ENCODE data around the gene MTA1. TPM values are rescaled to one million over a fixed set of nuclear protein-coding genes. Genes with fewer than 3 reads are reported as not detected.

Gene MTA1
- total and polyA plus RNA-seq, 2 of the 8 experiments (the other 6 are each of a cell fraction or from before 2014, with no cell fraction given): 73.9 to 221 TPM

DNA sequence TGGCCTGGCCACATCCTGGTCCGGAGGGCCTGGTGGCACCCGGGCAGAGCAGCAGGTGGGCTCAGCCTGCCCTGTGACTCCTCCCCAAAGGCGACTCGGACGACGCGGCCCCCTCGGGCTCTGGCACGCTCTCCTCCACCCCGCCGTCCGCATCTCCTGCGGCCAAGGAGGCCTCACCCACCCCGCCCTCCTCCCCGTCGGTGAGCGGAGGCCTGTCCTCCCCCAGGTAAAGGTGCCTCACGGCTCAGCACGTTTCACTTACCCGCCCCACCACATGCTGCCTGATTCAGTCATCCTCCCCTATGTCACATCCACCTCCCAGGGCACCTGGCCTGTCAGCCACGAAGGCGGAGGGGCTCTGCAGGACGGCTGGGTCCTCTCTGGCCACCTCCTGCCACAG is 28.1 kb upstream of the MTA1 start:
- H3K4me3 ChIP-seq (ENCODE audit: extremely low read depth in 1 of 4, insufficient read depth in 2 of 4, low read depth in 3 of 4, low read length in 4 of 4): no peak overlapping the region
- peaks cover 0 to 3% (median 0%) of the 10 kb centered on the region in 4 experiments; a peak in 1 of 7 replicates for H3K27me3 ChIP-seq (replicated peaks in 1 of 4; ENCODE audit: control insufficient read depth in 3 of 4, extremely low read depth in 1 of 4, insufficient read depth in 3 of 4, low read length in 3 of 4)
- H4K8ac ChIP-seq (ENCODE audit: extremely low read depth, insufficient read depth, low read length): no peak overlapping the region
- DNase-seq (ENCODE audit: low read depth in 1 of 2, low spot score in 2 of 2) (no peak), FAIRE-seq (no peak)
- no peaks in the 10 kb centered on the region; a peak in 1 of 7 replicates for H3K4me1 ChIP-seq (replicated peaks in 1 of 4; ENCODE audit: control insufficient read depth in 3 of 4, insufficient read depth in 4 of 4, low read length in 3 of 4)
- H2BK20ac ChIP-seq (ENCODE audit: low read length): no peak overlapping the region
- H3K56ac ChIP-seq (replicated peaks; ENCODE audit: insufficient read length, low read depth, low read length): no peak overlapping the region
- H3K9me3 ChIP-seq (ENCODE audit: insufficient read depth in 2 of 2, low read depth in 1 of 2, low read length in 1 of 2): no peaks in the 10 kb centered on the region
- ChIA-PET POLR2A (ENCODE audit: partially characterized antibody) (interaction anchor here (1.1 kb wide), 1 partner anchor 46 kb away, joined by 3 read pairs; no protein-coding TSS in a partner anchor), CTCF (ENCODE audit: partially characterized antibody) (no interaction called here)
- H4K91ac ChIP-seq (replicated peaks; ENCODE audit: insufficient read length, low read length): no peak overlapping the region
- no peak overlapping the region for H3K23ac ChIP-seq (ENCODE audit: insufficient read length)
- no peak overlapping the region for H2BK120ac ChIP-seq (replicated peaks; ENCODE audit: low read depth, low read length)
- H2AFZ ChIP-seq (ENCODE audit: low read length): no peak overlapping the region
- no peak overlapping the region for H3K4me2 ChIP-seq (ENCODE audit: insufficient read depth in 1 of 2, low read depth in 2 of 2, low read length in 2 of 2)
- no peak overlapping the region for H3K4ac ChIP-seq (replicated peaks; ENCODE audit: insufficient read length, low read depth, low read length)
- H3K14ac ChIP-seq (ENCODE audit: insufficient read length): no peak overlapping the region
- H3K36me3 ChIP-seq (ENCODE audit: control insufficient read depth in 2 of 4, insufficient read depth in 4 of 4, low read length in 3 of 4): peaks cover 0 to 3% (median 1%) of the 10 kb centered on the region in 4 experiments; a peak in 2 of 8 replicates
- no peaks in the 10 kb centered on the region for H3K79me2 ChIP-seq (ENCODE audit: control insufficient read depth in 1 of 2, insufficient read depth in 2 of 2, low read length in 2 of 2)
- H3K79me1 ChIP-seq (ENCODE audit: low read depth, low read length): no peaks in the 10 kb centered on the region; the same call in 1 of the 2 replicates
- no peak overlapping the region; a peak in 2 of 7 replicates for H3K9ac ChIP-seq (replicated peaks in 1 of 4; ENCODE audit: extremely low read depth in 1 of 4, low read depth in 3 of 4, low read length in 3 of 4)
- H3K18ac ChIP-seq (ENCODE audit: extremely low read depth, low read length): no peak overlapping the region
- H2BK15ac ChIP-seq (ENCODE audit: low read length): no peak overlapping the region
- no peak overlapping the region for H3K27ac ChIP-seq (ENCODE audit: low read depth, low read length)
- 89% methylated on average over 11 of the region's 23 CpGs; no CpG with 5 or more reads in 1 of the 2 experiments for WGBS, 2 experiments (ENCODE audit: extremely low coverage in 1 of 2, insufficient coverage in 1 of 2, insufficient read length in 1 of 2, insufficient replicate concordance in 2 of 2, low coverage in 1 of 2, low lambda C conversion rate in 2 of 2, missing lambda C conversion rate in 1 of 2)
- H4K20me1 ChIP-seq (replicated peaks in 1 of 2; ENCODE audit: control insufficient read depth in 1 of 2, insufficient read depth in 2 of 2, low read length in 2 of 2): peaks cover 0 to 7% of the 10 kb centered on the region in 2 experiments
- no peak overlapping the region for H2AK5ac ChIP-seq (ENCODE audit: low read depth, low read length)
- H3K23me2 ChIP-seq (ENCODE audit: low read depth, low read length): no peaks in the 10 kb centered on the region
- no peak overlapping the region for H4K5ac ChIP-seq (ENCODE audit: insufficient read length, low read depth, low read length)
- no peak overlapping the region for H2BK5ac ChIP-seq (ENCODE audit: low read depth, low read length)
- H2BK12ac ChIP-seq (ENCODE audit: low read depth, low read length): no peak overlapping the region
- TF ChIP-seq, protein P1, sequence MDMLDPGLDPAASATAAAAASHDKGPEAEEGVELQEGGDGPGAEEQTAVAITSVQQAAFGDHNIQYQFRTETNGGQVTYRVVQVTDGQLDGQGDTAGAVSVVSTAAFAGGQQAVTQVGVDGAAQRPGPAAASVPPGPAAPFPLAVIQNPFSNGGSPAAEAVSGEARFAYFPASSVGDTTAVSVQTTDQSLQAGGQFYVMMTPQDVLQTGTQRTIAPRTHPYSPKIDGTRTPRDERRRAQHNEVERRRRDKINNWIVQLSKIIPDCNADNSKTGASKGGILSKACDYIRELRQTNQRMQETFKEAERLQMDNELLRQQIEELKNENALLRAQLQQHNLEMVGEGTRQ (IDR thresholded peaks at IDR 0.05; ENCODE audit: low read length): no peak
- TF ChIP-seq POU5F1 (IDR thresholded peaks at IDR 0.05; ENCODE audit: low read depth, low read length) (no peak), YY1 (IDR thresholded peaks at IDR 0.05; ENCODE audit: low read depth, low read length) (no peak), KDM1A (IDR thresholded peaks at IDR 0.05; ENCODE audit: borderline replicate concordance, low read length) (no peak), CTBP2 (IDR thresholded peaks at IDR 0.05; ENCODE audit: borderline replicate concordance, insufficient read depth, insufficient read length, low read length) (no peak)
- TF ChIP-seq, protein P2, sequence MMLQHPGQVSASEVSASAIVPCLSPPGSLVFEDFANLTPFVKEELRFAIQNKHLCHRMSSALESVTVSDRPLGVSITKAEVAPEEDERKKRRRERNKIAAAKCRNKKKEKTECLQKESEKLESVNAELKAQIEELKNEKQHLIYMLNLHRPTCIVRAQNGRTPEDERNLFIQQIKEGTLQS (IDR thresholded peaks at IDR 0.05; ENCODE audit: insufficient read depth, low read depth, low read length): no peak

Data from H1 (cell line).